HCT116 (cell line): Measurements from ENCODE around the gene MOCS1.

Experiments used
- CEBPB ChIP-seq: IDR thresholded peaks from 2 replicates; pipeline ENCODE4 v1.6.1; 2012; ENCODE audit warnings: low read depth
- EZH2 ChIP-seq: fragments of 200-600 bp; sonication (generic); IDR thresholded peaks from 2 replicates; pipeline ENCODE4 v1.6.1; 2017; ENCODE audit warnings: antibody characterized with exemption, mixed run types
- MAX ChIP-seq: IDR thresholded peaks from 2 replicates; pipeline ENCODE4 v1.6.1; 2012
- POLR2A ChIP-seq: IDR thresholded peaks from 2 replicates; pipeline ENCODE4 v1.7.0; 2011; ENCODE audit warnings: borderline replicate concordance; ENCODE audit not compliant: insufficient read depth, insufficient read length; ENCODE audit errors: extremely low read depth
- POLR2AphosphoS5 ChIP-seq: IDR thresholded peaks from 2 replicates; pipeline ENCODE4 v1.6.1; 2011; ENCODE audit warnings: mild to moderate bottlenecking, low read depth, low read length, moderate library complexity
- SP1 ChIP-seq: IDR thresholded peaks from 2 replicates; pipeline ENCODE4 v1.6.1; 2012; ENCODE audit warnings: low read depth
- TCF7L2 ChIP-seq: IDR thresholded peaks from 2 replicates; pipeline ENCODE4 v1.7.0; 2011; ENCODE audit warnings: borderline replicate concordance, inconsistent platforms; ENCODE audit not compliant: insufficient read depth, insufficient read length; ENCODE audit errors: extremely low read depth
- YY1 ChIP-seq: IDR thresholded peaks from 2 replicates; pipeline ENCODE4 v1.6.1; 2011; ENCODE audit warnings: low read length, low read depth, moderate library complexity, mild to moderate bottlenecking; ENCODE audit not compliant: insufficient replicate concordance; ENCODE audit errors: extremely low read depth
- ZFX ChIP-seq: fragments of 450-650 bp; IDR thresholded peaks from 2 replicates; pipeline ENCODE4 v1.6.1; 2017
- ZNF274 ChIP-seq: fragments of 200-500 bp; sonication (Bioruptor generic); IDR thresholded peaks from 2 replicates; pipeline ENCODE4 v1.6.1; 2014; ENCODE audit warnings: mild to moderate bottlenecking, low read depth, low read length, inconsistent platforms
- TF ChIP-seq, protein P1 (sequence below), 3 experiments: fragments of 200-600 bp in 1 of 3; sonication (generic) in 1 of 3; IDR thresholded peaks in 2 of 3; conservative IDR thresholded peaks in 1 of 3; 2 replicates each; pipeline ENCODE4 v1.5.1; 2012 to 2017; ENCODE audit warnings: low read depth in 2 of 3, low read length in 2 of 3, antibody characterized with exemption in 1 of 3, borderline replicate concordance in 1 of 3, control low read depth in 1 of 3, mild to moderate bottlenecking in 1 of 3, mixed read lengths in 1 of 3, mixed run types in 1 of 3, moderate library complexity in 1 of 3; ENCODE audit not compliant: insufficient read depth in 1 of 3
- TF ChIP-seq, protein P2 (sequence below): IDR thresholded peaks from 2 replicates; pipeline ENCODE4 v1.6.1; 2011; ENCODE audit warnings: mild to moderate bottlenecking, low read length, moderate library complexity; ENCODE audit not compliant: insufficient replicate concordance; ENCODE audit errors: extremely low read depth

GRCh38 chr6:39922821-39923220, 11.4 kb downstream of the MOCS1 start:
- no peak for TF ChIP-seq POLR2A
- TF ChIP-seq EZH2: no peak
- TF ChIP-seq, protein P1, sequence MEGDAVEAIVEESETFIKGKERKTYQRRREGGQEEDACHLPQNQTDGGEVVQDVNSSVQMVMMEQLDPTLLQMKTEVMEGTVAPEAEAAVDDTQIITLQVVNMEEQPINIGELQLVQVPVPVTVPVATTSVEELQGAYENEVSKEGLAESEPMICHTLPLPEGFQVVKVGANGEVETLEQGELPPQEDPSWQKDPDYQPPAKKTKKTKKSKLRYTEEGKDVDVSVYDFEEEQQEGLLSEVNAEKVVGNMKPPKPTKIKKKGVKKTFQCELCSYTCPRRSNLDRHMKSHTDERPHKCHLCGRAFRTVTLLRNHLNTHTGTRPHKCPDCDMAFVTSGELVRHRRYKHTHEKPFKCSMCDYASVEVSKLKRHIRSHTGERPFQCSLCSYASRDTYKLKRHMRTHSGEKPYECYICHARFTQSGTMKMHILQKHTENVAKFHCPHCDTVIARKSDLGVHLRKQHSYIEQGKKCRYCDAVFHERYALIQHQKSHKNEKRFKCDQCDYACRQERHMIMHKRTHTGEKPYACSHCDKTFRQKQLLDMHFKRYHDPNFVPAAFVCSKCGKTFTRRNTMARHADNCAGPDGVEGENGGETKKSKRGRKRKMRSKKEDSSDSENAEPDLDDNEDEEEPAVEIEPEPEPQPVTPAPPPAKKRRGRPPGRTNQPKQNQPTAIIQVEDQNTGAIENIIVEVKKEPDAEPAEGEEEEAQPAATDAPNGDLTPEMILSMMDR (IDR thresholded peaks at IDR 0.05 in 2 of 3, conservative IDR thresholded peaks at IDR 0.05 in 1 of 3; ENCODE audit: borderline replicate concordance in 1 of 3, insufficient read depth in 1 of 3, low read depth in 2 of 3, low read length in 2 of 3): no peak
- no peak for TF ChIP-seq SP1
- TF ChIP-seq TCF7L2: no peak
- TF ChIP-seq, protein P2, sequence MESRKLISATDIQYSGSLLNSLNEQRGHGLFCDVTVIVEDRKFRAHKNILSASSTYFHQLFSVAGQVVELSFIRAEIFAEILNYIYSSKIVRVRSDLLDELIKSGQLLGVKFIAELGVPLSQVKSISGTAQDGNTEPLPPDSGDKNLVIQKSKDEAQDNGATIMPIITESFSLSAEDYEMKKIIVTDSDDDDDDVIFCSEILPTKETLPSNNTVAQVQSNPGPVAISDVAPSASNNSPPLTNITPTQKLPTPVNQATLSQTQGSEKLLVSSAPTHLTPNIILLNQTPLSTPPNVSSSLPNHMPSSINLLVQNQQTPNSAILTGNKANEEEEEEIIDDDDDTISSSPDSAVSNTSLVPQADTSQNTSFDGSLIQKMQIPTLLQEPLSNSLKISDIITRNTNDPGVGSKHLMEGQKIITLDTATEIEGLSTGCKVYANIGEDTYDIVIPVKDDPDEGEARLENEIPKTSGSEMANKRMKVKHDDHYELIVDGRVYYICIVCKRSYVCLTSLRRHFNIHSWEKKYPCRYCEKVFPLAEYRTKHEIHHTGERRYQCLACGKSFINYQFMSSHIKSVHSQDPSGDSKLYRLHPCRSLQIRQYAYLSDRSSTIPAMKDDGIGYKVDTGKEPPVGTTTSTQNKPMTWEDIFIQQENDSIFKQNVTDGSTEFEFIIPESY: no peak
- TF ChIP-seq MAX: no peak
- TF ChIP-seq CEBPB: no peak
- TF ChIP-seq ZNF274: no peak
- TF ChIP-seq ZFX: no peak
- TF ChIP-seq POLR2AphosphoS5: no peak
- TF ChIP-seq YY1: no peak
